Skeletal muscle satellite cell (primary cell): ENCODE measurements around the gene ATL2.

Experiments
- H3K27me3 ChIP-seq: 2 replicates; pipeline ENCODE4 v1.7.0; 2013; ENCODE audit warnings: low read length; ENCODE audit not compliant: control insufficient read depth, insufficient read depth
- H3K36me3 ChIP-seq: 2 replicates; pipeline ENCODE4 v1.7.0; 2013; ENCODE audit warnings: mild to moderate bottlenecking, control low read depth, low read length; ENCODE audit not compliant: insufficient read depth
- H3K4me1 ChIP-seq: 2 replicates; pipeline ENCODE4 v1.7.0; 2013; ENCODE audit warnings: low read length; ENCODE audit not compliant: control insufficient read depth, insufficient read depth
- H3K4me2 ChIP-seq: 2 replicates; pipeline ENCODE4 v1.7.0; 2013; ENCODE audit warnings: mild to moderate bottlenecking, low read length
- H3K4me3 ChIP-seq: 2 replicates; pipeline ENCODE4 v1.7.0; 2013; ENCODE audit warnings: low read length
- H3K9ac ChIP-seq: 2 replicates; pipeline ENCODE4 v1.7.0; 2013; ENCODE audit warnings: mild to moderate bottlenecking, low read depth, low read length, moderate library complexity
- H3K9me3 ChIP-seq: replicated peaks from 2 replicates; pipeline ENCODE4 v1.7.0; 2013; ENCODE audit warnings: mild to moderate bottlenecking, control low read depth, low read length

Gene ATL2

DNA sequence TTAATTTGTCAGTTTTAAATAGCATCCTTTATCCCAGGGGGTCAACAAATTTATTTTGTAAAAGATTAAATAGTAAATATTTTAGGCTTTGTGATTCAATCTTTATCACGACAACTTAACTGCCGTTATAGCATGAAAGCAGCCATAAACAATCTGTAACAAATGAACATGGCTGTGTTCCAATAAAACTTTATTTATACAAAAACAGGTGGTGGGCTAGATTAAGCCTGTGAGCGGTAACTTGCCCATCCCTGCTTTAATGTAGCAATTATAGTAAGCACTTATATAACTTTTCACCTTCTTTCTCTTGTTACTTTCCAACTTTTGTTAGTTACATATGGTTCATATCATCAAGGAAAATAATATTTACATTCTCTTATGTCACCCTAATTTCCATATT is 121.9 kb downstream of the ATL2 start:
- Histone ChIP-seq H3K4me1 (peaks cover 2% of the 10 kb centered on the region), H3K36me3 (no peaks in the 10 kb centered on the region), H3K9ac (no peak overlapping the region), H3K27me3 (peaks cover 12% of the 10 kb centered on the region), H3K4me3 (no peak overlapping the region), H3K4me2 (no peak overlapping the region), H3K9me3 (no peaks in the 10 kb centered on the region)

DNA sequence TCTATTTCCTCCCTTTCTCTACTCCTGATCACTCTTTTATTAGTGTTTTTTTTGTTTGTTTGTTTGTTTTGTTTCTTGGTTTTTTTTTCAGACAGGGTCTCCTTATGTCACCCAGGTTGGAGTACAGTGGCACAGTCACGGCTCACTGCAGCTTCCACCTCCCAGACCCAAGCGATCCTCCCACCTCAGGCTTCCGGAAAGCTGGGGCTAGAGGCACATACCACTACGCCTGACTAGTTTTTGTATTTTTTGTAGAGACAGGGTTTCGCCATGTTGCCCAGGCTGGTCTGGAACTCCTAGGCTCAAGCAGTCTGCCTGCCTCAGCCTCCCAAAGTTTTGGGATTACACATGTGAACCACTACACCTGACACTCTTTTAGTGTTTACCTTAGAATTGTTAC is 122.3 kb downstream of the ATL2 start:
- Histone ChIP-seq H3K9ac (no peak overlapping the region), H3K4me2 (no peak overlapping the region), H3K4me3 (no peak overlapping the region), H3K9me3 (no peaks in the 10 kb centered on the region), H3K36me3 (no peaks in the 10 kb centered on the region), H3K27me3 (peaks cover 13% of the 10 kb centered on the region), H3K4me1 (no peaks in the 10 kb centered on the region)

DNA sequence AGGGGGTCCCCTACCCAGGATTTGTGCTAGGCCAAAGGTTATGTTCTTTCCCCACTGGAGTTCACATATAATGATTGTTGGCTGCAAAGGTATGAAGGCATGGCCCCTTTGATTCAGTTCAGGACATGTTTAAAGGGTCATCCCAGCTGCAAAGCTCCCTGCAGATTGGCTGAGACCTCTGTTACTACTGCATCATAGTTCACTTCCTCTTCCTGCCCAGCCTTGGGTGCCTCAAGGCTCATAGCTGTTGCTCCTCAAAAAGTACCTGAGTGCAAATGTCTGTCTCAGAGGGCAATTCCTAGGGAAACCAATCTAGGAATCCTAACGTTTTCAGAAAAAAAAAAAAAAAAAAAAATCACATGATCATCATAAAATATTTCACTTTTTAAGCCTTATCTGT is 125.1 kb downstream of the ATL2 start:
- Histone ChIP-seq H3K9ac (no peak overlapping the region), H3K27me3 (peaks cover 13% of the 10 kb centered on the region), H3K4me1 (no peaks in the 10 kb centered on the region), H3K36me3 (no peaks in the 10 kb centered on the region), H3K9me3 (no peaks in the 10 kb centered on the region), H3K4me2 (no peak overlapping the region), H3K4me3 (no peak overlapping the region)

DNA sequence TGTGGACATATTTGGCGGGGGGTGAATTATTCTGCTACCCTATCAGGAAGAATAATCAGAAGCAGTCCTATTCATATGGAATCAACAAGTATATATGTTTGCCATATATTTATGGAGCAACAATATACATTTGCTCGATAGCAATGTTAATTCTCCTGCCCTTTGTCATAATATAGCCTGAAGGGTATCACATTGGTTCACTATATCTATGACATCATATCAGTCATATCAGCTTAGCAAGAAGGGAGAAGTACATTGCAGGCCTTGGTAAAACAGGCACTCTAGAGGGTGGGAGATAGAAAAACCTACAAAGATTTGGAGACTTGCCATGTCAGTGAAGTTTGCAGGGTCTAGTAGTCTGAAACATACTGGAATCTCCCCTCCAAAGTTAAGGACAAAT is 128.4 kb downstream of the ATL2 start:
- Histone ChIP-seq H3K4me1 (no peaks in the 10 kb centered on the region), H3K4me2 (no peak overlapping the region)

DNA sequence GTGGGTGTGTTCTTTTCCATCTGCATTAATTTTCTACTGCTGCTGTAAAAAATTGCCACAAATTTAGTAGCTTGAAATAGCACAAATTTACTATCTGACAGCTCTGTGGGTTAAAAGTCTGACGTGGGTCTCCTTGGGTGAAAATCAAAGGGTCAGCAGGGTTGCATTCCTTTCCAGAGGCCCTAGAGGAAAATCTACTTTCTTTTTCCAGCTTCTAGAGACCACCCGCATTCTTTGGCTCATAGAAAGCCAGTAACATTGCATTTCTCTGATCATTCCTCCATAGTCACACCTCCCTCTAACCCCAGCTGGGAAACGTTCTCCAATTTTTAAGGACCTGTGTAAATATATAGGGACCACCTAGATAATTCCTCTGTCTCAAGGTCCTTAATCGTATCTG is 128.8 kb downstream of the ATL2 start:
- Histone ChIP-seq H3K4me2 (no peak overlapping the region), H3K4me1 (no peaks in the 10 kb centered on the region), H3K27me3 (peaks cover 13% of the 10 kb centered on the region), H3K4me3 (no peak overlapping the region), H3K9ac (no peak overlapping the region), H3K36me3 (no peaks in the 10 kb centered on the region), H3K9me3 (no peaks in the 10 kb centered on the region)

More for the DNA sequence above, 128.4 kb downstream of the ATL2 start:
- peaks cover 13% of the 10 kb centered on the region for H3K27me3 ChIP-seq
- no peak overlapping the region for H3K9ac ChIP-seq
- H3K36me3 ChIP-seq: no peaks in the 10 kb centered on the region
- H3K4me3 ChIP-seq: no peak overlapping the region
- no peaks in the 10 kb centered on the region for H3K9me3 ChIP-seq

DNA sequence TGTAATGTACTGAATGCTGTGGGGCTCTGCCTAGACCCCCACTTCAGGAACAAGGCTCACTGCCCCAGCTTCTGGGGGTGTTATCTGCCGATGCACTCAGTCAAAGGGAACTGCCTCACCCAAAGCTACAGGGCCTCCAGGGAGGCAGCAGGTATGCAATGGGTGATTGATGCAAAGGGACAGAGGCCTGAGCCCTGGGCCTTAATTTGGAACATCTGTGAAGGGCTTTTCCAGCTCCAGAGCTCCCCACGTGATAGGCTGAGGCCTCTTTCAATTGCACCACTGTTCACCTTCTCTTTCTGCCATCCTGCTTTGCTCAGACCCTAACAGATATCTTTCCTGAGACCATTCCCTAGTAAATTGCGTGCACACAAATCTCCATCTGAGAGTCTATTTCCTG is 131.0 kb downstream of the ATL2 start:
- H3K4me3 ChIP-seq: no peak overlapping the region
- no peak overlapping the region for H3K9ac ChIP-seq
- H3K27me3 ChIP-seq: peaks cover 11% of the 10 kb centered on the region
- no peak overlapping the region for H3K4me2 ChIP-seq
- H3K36me3 ChIP-seq: no peaks in the 10 kb centered on the region
- no peaks in the 10 kb centered on the region for H3K4me1 ChIP-seq
- H3K9me3 ChIP-seq: no peaks in the 10 kb centered on the region

DNA sequence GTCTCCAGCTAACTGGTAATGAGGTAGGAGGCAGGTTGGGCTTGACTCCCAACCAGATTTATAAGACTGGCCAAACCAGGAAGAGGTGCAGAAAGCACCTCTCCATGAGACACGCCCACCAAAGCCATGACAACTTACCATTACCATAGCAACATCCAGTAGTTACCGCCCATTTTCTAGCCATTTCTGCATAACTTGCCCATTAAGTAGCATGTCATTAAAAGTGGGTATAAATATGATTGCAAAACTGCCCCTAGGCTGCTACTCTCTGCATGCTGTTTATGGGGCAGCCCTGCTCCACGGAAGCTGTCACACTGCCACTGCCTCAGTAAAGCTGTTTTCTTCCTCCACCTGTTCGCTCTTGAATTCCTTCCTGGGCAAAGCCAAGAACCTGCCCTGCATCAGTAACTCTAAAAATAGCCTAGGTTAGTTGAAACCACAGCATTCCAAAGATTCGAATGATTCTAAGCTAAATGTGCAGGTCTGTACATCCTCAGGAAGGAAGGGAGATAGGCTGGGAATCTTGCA is 131.9 kb downstream of the ATL2 start:
- no peaks in the 10 kb centered on the region for H3K9me3 ChIP-seq
- H3K4me1 ChIP-seq: no peaks in the 10 kb centered on the region
- no peak overlapping the region for H3K4me3 ChIP-seq
- no peak overlapping the region for H3K4me2 ChIP-seq
- H3K9ac ChIP-seq: no peak overlapping the region
- no peaks in the 10 kb centered on the region for H3K36me3 ChIP-seq
- H3K27me3 ChIP-seq: peaks cover 4% of the 10 kb centered on the region

DNA sequence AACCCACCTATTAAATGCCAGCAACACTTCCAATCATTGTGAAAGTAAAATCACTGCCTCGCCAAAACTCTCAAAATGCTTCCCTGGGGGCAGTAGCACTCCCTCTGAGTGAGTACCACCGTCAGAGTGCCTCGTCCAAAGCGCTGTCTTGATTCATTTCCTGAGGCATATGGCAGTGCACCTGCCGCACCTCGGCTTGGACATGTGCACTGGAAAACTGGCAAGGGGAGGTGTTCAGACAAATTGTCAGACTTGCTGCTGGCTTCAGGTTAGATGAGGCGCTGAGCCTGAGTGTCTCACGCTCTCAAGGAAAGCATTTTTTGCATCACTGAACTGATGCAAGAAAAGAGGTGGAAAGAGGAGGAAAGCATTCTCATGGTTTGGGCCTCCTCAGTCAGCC is 132.8 kb downstream of the ATL2 start:
- Histone ChIP-seq H3K27me3 (peaks cover 4% of the 10 kb centered on the region), H3K9ac (no peak overlapping the region), H3K4me2 (no peak overlapping the region), H3K4me1 (no peaks in the 10 kb centered on the region), H3K4me3 (no peak overlapping the region), H3K36me3 (no peaks in the 10 kb centered on the region), H3K9me3 (no peaks in the 10 kb centered on the region)
